Measurements from ENCODE around the gene BASP1. TPM values are rescaled to one million over a fixed set of nuclear protein-coding genes. Genes with fewer than 3 reads are reported as not detected.

Gene BASP1
- polyA plus RNA-seq, 1 of the 3 experiments (the other 2 are of a cell fraction), result 107 TPM

DNA sequence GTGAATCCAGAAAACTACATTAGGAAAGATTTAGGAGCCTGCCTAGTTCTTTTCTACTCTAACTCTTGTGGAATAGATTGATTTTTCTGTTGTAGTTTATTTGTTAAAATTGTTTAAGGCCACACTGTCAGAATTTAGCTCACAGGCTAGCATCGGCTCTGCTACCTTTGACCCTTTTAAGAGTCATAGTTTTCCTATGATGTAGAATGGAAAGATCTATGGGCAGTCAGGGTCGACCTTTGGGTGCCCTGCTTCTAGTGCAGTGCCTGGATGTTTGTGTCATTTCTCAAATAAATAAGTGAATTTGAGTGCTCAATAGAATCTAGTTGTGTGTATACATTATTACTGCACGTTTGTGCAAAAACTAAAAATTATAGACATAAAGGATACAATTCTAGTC lies 38.7 kb downstream of the BASP1 start:
- ChIA-PET CTCF (no interaction called here), POLR2A (no interaction called here)
- peaks cover 0 to 21% of the 10 kb centered on the region in 2 experiments for H3K36me3 ChIP-seq (replicated peaks in 1 of 2; ENCODE audit: control insufficient read depth in 1 of 2, insufficient read depth in 2 of 2, low read length in 1 of 2)
- H3K27ac ChIP-seq (ENCODE audit: low read depth in 2 of 2, low read length in 1 of 2), result no peak overlapping the region
- H3K4me3 ChIP-seq (ENCODE audit: low read depth in 2 of 2, low read length in 1 of 2), result no peak overlapping the region
- TF ChIP-seq EP300 (IDR thresholded peaks at IDR 0.05; ENCODE audit: borderline replicate concordance in 1 of 2, low read depth in 1 of 2, low read length in 1 of 2) (no peak), TCF12 (IDR thresholded peaks at IDR 0.05) (no peak), YY1 (IDR thresholded peaks at IDR 0.05; ENCODE audit: low read depth) (no peak), SMC3 (IDR thresholded peaks at IDR 0.05; ENCODE audit: low read depth, low read length) (no peak), ELF1 (IDR thresholded peaks at IDR 0.05) (no peak), TEAD4 (IDR thresholded peaks at IDR 0.05; ENCODE audit: borderline replicate concordance, insufficient read depth) (no peak), FOSL2 (IDR thresholded peaks at IDR 0.05; ENCODE audit: borderline replicate concordance, low read depth) (no peak)
- TF ChIP-seq, protein P1, sequence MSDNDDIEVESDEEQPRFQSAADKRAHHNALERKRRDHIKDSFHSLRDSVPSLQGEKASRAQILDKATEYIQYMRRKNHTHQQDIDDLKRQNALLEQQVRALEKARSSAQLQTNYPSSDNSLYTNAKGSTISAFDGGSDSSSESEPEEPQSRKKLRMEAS (IDR thresholded peaks at IDR 0.05; ENCODE audit: low read depth), result no peak
- TF ChIP-seq, protein P2, sequence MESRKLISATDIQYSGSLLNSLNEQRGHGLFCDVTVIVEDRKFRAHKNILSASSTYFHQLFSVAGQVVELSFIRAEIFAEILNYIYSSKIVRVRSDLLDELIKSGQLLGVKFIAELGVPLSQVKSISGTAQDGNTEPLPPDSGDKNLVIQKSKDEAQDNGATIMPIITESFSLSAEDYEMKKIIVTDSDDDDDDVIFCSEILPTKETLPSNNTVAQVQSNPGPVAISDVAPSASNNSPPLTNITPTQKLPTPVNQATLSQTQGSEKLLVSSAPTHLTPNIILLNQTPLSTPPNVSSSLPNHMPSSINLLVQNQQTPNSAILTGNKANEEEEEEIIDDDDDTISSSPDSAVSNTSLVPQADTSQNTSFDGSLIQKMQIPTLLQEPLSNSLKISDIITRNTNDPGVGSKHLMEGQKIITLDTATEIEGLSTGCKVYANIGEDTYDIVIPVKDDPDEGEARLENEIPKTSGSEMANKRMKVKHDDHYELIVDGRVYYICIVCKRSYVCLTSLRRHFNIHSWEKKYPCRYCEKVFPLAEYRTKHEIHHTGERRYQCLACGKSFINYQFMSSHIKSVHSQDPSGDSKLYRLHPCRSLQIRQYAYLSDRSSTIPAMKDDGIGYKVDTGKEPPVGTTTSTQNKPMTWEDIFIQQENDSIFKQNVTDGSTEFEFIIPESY (IDR thresholded peaks at IDR 0.05; ENCODE audit: borderline replicate concordance, low read depth), result no peak
- TF ChIP-seq, protein P3, sequence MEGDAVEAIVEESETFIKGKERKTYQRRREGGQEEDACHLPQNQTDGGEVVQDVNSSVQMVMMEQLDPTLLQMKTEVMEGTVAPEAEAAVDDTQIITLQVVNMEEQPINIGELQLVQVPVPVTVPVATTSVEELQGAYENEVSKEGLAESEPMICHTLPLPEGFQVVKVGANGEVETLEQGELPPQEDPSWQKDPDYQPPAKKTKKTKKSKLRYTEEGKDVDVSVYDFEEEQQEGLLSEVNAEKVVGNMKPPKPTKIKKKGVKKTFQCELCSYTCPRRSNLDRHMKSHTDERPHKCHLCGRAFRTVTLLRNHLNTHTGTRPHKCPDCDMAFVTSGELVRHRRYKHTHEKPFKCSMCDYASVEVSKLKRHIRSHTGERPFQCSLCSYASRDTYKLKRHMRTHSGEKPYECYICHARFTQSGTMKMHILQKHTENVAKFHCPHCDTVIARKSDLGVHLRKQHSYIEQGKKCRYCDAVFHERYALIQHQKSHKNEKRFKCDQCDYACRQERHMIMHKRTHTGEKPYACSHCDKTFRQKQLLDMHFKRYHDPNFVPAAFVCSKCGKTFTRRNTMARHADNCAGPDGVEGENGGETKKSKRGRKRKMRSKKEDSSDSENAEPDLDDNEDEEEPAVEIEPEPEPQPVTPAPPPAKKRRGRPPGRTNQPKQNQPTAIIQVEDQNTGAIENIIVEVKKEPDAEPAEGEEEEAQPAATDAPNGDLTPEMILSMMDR (IDR thresholded peaks at IDR 0.05), result no peak
- WGBS (ENCODE audit: low lambda C conversion rate), result 91% methylated on average over 3 of the region's 3 CpGs
- peaks cover 96% of the 10 kb centered on the region for H3K79me2 ChIP-seq (ENCODE audit: insufficient read depth)
- peaks cover 0 to 26% of the 10 kb centered on the region in 2 experiments; a peak in 2 of 4 replicates for H3K4me1 ChIP-seq (ENCODE audit: control insufficient read depth in 1 of 2, insufficient read depth in 2 of 2, low read depth in 1 of 2, low read length in 1 of 2)
- no peaks in the 10 kb centered on the region for H3K9me2 ChIP-seq
- H4K20me1 ChIP-seq (ENCODE audit: insufficient read depth), result no peaks in the 10 kb centered on the region
- H3K27me3 ChIP-seq (ENCODE audit: insufficient read depth), result no peaks in the 10 kb centered on the region
- H3K9me3 ChIP-seq, result no peaks in the 10 kb centered on the region
- H2AFZ ChIP-seq (ENCODE audit: low read depth), result no peak overlapping the region
- no peak overlapping the region for H3K9ac ChIP-seq
- H3K4me2 ChIP-seq, result no peak overlapping the region
- DNase-seq, result no peak
- no peaks in the 10 kb centered on the region for H3F3A ChIP-seq (replicated peaks; ENCODE audit: insufficient read depth)

DNA sequence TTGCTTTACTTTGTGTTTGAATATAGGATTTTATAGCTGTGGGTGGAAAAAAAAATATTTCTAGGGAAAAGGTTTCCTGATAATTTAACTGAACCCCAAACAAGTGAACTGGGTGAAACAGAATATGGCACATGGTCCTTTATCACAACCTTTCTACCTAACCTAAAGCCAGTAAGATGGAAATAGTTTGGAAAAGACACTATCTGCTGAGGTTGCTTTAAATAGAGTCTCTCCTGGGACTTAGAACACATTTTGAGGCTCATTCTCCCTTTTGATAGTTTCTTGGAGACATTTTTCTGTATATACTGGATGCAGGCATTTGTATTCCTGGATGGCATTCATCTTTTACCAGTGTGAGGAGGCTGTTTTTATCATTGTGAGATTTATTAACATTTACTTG lies 39.4 kb downstream of the BASP1 start:
- CTCF ChIA-PET, result no interaction called here
- no peak for TF ChIP-seq SMC3 (IDR thresholded peaks at IDR 0.05; ENCODE audit: low read depth, low read length)
- TF ChIP-seq MXI1 (IDR thresholded peaks at IDR 0.05; ENCODE audit: low read depth, low read length), result no peak
- no peak for TF ChIP-seq RFX5 (IDR thresholded peaks at IDR 0.05; ENCODE audit: low read length)
- no peak for TF ChIP-seq JUND (IDR thresholded peaks at IDR 0.05)
- TF ChIP-seq, protein P4, sequence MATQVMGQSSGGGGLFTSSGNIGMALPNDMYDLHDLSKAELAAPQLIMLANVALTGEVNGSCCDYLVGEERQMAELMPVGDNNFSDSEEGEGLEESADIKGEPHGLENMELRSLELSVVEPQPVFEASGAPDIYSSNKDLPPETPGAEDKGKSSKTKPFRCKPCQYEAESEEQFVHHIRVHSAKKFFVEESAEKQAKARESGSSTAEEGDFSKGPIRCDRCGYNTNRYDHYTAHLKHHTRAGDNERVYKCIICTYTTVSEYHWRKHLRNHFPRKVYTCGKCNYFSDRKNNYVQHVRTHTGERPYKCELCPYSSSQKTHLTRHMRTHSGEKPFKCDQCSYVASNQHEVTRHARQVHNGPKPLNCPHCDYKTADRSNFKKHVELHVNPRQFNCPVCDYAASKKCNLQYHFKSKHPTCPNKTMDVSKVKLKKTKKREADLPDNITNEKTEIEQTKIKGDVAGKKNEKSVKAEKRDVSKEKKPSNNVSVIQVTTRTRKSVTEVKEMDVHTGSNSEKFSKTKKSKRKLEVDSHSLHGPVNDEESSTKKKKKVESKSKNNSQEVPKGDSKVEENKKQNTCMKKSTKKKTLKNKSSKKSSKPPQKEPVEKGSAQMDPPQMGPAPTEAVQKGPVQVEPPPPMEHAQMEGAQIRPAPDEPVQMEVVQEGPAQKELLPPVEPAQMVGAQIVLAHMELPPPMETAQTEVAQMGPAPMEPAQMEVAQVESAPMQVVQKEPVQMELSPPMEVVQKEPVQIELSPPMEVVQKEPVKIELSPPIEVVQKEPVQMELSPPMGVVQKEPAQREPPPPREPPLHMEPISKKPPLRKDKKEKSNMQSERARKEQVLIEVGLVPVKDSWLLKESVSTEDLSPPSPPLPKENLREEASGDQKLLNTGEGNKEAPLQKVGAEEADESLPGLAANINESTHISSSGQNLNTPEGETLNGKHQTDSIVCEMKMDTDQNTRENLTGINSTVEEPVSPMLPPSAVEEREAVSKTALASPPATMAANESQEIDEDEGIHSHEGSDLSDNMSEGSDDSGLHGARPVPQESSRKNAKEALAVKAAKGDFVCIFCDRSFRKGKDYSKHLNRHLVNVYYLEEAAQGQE (IDR thresholded peaks at IDR 0.05; ENCODE audit: low read depth, low read length), result no peak
- TF ChIP-seq EZH2phosphoT487 (IDR thresholded peaks at IDR 0.05; ENCODE audit: borderline replicate concordance, low read depth), result no peak
- TF ChIP-seq, protein P3 (IDR thresholded peaks at IDR 0.05), result no peak
- TF ChIP-seq, protein P2 (IDR thresholded peaks at IDR 0.05; ENCODE audit: borderline replicate concordance, low read depth), result no peak

More for the DNA sequence above, 39.4 kb downstream of the BASP1 start:
- no peaks in the 10 kb centered on the region for H4K20me1 ChIP-seq (ENCODE audit: insufficient read depth)
- H3K4me1 ChIP-seq (ENCODE audit: control insufficient read depth in 1 of 2, insufficient read depth in 2 of 2, low read depth in 1 of 2, low read length in 1 of 2), result peaks cover 0 to 22% of the 10 kb centered on the region in 2 experiments; a peak in 2 of 4 replicates
- DNase-seq, result no peak
- no peak overlapping the region for H3K4me2 ChIP-seq
- no peak overlapping the region for H3K27ac ChIP-seq (ENCODE audit: low read depth in 2 of 2, low read length in 1 of 2)
- no peaks in the 10 kb centered on the region for H3K9me3 ChIP-seq
- no peak overlapping the region for H3K9ac ChIP-seq
- H3K27me3 ChIP-seq (ENCODE audit: insufficient read depth), result no peaks in the 10 kb centered on the region
- H3K4me3 ChIP-seq (ENCODE audit: low read depth in 2 of 2, low read length in 1 of 2), result no peak overlapping the region
- no peak overlapping the region for H2AFZ ChIP-seq (ENCODE audit: low read depth)
- no peaks in the 10 kb centered on the region for H3K9me2 ChIP-seq
- H3K36me3 ChIP-seq (replicated peaks in 1 of 2; ENCODE audit: control insufficient read depth in 1 of 2, insufficient read depth in 2 of 2, low read length in 1 of 2), result peaks cover 0 to 17% of the 10 kb centered on the region in 2 experiments
- peaks cover 94% of the 10 kb centered on the region for H3K79me2 ChIP-seq (ENCODE audit: insufficient read depth)
- no peaks in the 10 kb centered on the region for H3F3A ChIP-seq (replicated peaks; ENCODE audit: insufficient read depth)
- POLR2A ChIA-PET, result no interaction called here
